GM21381 (cell line): Measurements from ENCODE around the gene HMMR.

Experiments used
- ATAC-seq: cut with Tn5 transposase; IDR thresholded peaks from one replicate; pipeline ENCODE4 v1.9.1; 2021; ENCODE audit warnings: mild to moderate bottlenecking, moderate library complexity; ENCODE audit not compliant: unreplicated experiment

The HMMR gene

DNA sequence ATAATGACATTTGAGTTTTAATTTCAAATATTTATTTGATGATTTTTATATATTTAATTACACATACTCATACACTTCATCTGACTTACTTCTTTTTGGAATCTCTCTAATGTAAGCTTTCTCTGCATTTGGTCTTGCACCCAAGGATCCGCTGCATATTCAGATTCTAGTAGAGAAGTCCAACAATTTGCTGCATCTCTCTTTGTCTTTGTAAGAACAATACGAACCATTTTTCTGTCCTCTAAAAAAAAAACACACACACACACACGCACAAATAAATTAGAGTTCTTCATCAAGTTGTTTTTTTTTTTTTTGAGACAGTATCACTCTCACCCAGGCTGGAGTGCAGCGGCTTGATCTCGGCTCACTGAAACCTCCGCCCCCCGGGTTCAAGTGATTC is 3.6 kb upstream of the HMMR start:
- no peak for ATAC-seq

GRCh38 chr5:163458778-163459385 is 1.6 kb upstream of the HMMR start:
- no peak for ATAC-seq

GRCh38 chr5:163459462-163459818 is 992 bp upstream of the HMMR start:
- ATAC-seq: peak; percentile 1

DNA sequence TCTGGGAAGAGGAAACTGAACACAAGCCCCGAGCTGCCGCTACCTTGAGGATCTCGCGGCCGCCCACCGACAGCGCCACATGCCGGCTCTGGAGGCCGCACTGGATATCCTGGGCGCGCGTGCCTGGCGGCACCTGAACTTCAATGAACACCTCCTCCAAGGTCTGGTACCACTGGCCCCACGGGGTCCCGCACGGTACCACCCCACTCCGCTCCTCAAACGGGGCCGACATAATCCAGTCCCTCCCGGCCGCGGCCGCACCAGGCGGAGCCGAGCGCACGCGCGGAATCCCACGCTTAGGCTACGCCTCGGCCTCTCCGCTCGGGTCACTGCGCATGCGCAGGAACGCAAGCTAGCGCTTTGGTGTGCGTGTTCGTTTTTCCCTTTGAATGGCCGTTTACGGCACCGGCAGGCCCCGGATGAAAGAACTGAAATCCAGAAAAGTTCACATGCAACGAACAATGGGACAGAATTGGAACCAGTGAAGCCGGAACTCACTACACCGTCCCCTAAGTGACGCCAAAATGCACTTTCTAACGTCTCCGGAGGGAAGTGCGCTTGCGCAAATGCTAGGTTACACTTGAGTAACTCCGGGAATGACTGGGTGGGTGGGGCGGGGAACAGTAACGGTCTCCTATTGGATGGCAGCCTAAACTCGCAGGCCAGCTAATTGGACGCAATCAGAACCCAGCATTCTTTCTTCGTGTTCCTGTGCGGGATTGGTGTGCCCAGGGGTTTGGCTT is 442 bp upstream of the HMMR start, which contains the start of gene NUDCD2:
NUDCD2 (minus strand) TSS at position 284 of the 743 bp plus-strand sequence; CDS start at position 232, 52 bp downstream.
- peak; percentile 79 for ATAC-seq

DNA sequence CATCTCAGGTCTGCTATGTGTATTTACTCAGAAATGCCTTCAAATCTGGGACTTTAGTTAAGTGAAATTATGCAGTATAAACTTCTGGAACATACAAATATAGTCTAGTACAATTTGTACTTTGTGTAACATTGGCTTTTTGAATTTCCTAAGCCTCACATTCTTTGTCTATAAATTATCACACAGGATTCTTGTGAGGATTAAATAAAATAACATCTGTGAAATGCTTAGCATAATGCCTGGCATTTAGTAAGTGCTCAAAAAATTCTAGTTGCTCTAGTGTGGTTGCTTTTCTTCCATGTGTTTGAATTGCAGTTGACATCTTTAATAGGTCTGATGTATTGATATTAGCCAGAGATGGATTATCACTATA is 2.6 kb downstream of the HMMR start:
- ATAC-seq: no peak

DNA sequence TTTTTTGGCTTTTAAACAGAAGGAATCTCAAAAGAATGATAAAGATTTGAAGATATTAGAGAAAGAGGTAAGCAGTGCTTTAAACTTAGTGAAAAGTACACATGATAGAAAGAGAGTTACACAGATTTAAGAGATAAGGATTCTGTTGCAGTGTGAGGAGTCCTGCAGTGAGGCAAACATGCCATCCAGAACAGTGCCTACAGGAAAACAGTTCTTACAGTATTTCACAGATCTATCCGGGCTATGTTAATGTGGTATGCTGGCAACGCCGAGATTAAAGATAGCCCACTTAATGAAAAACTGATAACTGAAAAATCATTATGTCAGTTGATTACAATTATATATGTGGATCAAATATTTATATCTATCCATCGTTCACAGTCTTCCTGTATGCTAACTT is 7.2 kb downstream of the HMMR start:
- ATAC-seq: no peak

- no peak for ATAC-seq
Measured at GRCh38 chr5:163473635-163474243, 13.3 kb downstream of the HMMR start.

DNA sequence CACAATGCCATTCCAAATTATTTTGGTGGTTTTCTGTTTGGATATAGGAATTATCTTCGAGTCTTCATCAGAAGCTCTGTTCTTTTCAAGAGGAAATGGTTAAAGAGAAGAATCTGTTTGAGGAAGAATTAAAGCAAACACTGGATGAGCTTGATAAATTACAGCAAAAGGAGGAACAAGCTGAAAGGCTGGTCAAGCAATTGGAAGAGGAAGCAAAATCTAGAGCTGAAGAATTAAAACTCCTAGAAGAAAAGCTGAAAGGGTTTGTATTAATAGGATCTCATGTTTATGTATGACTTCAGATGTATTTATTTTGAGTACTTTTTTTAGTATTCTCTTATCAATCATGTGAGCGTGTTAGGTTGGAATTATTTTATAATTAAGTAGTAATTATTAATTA is 15.0 kb downstream of the HMMR start:
- ATAC-seq: no peak

GRCh38 chr5:163478126-163478981 is 17.9 kb downstream of the HMMR start:
- ATAC-seq: no peak

DNA sequence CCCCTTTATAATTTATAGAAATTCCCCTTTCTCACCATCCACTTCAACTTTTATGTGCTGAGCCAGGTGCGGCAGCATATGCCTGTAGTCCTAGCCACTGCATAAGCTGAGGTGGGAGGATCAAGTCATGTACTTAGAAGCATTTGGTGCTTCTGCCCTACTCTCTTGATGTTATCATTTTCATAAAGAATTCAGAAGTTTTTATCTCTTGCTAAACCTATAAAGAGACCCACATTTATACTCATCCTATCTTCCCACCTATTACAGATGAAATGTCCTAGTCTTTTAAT is 18.5 kb downstream of the HMMR start:
- no peak for ATAC-seq

- no peak for ATAC-seq
Measured at GRCh38 chr5:163489055-163489744, 28.8 kb downstream of the HMMR start.

- no peak for ATAC-seq
Measured at GRCh38 chr5:163489745-163490075, 29.3 kb downstream of the HMMR start.

DNA sequence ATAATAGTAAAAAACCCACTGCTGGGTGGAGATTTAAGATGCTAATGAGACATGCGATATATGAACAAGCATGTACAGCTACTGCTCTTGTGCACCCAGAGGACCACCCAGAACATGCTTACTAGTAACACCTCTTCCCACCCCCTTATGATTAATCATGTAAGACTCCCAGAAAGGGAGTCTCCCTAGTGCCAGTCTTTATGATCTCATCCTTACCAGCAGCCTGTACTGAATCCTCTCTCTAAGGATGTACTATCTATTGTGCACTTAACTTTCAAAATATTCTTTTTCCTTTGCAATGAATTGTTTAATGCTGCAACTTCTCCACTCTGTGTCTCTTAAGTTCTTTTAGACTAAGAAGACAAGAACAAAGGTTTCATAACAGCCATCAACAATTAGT is 35.9 kb downstream of the HMMR start:
- ATAC-seq: no peak

GRCh38 chr5:163497315-163497714 is 36.9 kb downstream of the HMMR start:
- ATAC-seq: no peak

DNA sequence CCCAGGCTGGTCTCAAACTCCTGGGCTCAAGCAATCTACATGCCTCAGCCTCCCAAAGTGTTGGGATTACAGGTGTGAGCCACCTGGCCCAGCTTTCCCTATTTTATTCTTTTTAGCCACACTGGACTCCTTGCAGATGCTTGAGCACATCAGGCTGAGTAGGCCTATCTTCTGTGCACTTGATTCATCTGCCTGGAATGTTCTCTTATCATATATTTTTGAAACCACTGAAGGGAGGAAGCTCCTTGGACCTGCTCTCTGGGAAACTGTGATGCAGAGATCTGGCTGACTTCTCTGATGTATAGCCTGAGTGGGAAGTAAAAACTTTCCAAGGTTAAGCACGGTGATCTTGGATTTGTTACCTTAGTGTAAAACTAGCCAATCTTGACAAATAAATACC is 38.5 kb downstream of the HMMR start:
- no peak for ATAC-seq

DNA sequence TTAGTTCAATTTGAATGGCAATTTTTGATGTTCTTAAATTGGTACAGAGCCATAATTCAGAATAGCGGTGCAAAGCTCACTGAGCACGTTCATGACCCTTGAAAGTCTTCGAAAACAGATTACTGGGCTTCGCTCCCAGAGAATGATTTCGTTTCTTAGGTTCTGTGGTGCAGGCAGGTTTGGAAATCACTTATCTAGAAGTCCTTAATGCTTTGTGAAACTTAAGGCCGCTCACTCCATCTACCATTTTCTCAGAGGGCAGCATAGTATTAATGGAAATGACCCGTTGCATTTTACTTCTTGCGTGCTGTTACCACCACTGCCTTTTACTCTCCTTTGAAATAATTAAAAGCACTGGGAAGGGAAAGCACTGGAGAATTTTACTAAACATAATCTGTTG is 42.1 kb downstream of the HMMR start:
- no peak for ATAC-seq

DNA sequence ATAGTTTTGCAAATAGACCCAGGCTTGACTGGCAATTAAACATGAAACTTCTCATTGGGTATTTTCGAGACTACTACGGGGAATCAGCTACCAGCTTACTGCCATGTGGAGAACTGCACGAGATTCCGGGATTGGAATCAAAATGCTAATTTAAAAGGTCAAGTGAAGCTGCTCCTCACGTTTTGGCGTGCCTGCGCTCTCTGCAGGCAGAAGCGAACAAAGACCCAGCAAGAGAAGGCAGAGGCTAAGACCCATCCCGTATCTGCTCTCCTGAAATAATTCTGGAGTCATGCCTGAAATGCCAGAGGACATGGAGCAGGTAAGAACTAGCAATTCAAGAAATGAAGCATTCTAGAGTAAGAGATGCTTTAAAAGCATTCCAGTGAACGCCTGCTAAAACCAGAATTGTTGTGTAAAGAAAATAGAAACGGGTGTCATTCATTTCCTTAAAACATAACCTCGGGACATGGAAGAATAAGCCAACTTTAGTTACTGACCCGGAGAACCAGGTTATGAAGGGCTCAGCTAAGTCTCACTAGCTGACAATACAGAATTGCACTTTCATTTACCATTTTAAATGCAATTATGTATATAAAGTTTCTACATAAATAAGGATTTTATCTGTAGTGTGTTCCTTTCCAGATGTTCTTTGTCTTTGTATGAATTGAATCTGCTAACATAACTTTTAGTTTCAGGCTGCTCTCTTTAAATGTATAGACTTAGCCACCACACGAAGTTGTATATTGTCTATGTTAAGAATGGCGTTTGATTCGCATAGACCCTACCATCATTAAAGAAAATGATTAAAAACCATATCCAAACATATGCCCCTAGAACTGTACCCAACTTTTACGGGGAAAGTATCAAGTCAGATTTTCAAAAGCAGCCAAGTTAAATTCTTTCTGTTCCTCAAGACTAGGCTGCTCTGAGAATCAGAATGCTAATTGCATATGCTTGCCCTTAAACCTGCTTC is 43.0 kb downstream of the HMMR start:
- ATAC-seq: no peak

DNA sequence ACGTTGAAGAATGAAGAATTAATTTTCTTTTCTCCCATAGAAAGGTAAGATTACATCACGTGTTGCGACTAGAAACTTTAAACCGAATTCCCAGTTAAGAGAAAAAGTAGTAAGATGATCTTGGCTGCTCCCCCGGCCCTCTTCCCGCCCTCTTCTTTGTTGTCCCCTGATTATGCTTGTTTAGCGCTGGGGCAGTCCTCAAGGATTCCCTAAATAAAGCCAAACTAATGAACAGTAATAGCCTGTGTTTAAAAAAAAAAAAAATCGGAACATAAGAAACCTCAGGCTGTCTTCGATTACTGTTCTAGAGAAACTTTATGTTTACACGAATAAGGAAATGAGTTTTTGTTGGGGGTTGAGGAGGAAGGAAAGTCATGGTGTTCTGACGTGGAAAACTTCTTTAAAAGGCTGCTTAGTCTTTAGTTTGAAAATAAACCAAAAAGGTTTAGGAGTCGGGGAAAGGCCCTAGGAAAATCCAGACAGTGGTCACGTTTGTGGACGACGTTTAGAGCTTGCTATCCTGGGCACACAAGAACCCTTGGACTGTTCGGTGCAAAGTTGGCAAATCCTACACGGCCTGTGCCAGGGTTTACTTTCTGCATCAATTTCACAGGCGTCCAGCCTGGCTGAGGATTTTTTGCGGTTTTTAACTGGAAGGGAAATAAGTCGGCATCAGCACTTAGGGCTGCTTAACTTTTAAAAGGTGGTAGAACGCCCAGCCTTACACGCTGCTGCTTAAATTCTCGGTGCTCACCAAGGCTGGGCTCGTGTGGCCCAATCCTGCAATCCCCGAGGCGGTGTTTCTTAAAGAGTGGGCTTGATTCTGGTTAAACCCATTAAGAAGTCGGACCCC is 43.9 kb downstream of the HMMR start:
- ATAC-seq: no peak

DNA sequence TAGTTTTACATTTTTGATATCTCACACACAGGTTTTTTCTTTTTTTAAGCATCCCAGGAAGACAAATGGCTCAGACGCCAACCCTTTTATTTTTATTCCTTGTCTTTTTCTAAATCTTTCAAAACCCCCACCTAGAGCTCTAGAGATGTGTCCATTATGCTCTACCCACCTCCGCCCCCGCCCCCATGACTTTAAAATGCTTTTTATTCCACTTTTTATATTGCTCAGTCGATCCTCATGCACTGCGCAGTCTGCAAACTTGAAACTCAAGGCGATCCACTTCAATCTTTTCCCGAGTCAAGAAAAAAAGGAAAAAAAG is 44.6 kb downstream of the HMMR start:
- no peak for ATAC-seq
